ENCODE data around the gene BASP1. TPM values are rescaled to one million over a fixed set of nuclear protein-coding genes. Genes with fewer than 3 reads are reported as not detected.

The BASP1 gene
- total and polyA plus RNA-seq, 7 donors: 0.64 to 1.9 (median 1.1) TPM

DNA sequence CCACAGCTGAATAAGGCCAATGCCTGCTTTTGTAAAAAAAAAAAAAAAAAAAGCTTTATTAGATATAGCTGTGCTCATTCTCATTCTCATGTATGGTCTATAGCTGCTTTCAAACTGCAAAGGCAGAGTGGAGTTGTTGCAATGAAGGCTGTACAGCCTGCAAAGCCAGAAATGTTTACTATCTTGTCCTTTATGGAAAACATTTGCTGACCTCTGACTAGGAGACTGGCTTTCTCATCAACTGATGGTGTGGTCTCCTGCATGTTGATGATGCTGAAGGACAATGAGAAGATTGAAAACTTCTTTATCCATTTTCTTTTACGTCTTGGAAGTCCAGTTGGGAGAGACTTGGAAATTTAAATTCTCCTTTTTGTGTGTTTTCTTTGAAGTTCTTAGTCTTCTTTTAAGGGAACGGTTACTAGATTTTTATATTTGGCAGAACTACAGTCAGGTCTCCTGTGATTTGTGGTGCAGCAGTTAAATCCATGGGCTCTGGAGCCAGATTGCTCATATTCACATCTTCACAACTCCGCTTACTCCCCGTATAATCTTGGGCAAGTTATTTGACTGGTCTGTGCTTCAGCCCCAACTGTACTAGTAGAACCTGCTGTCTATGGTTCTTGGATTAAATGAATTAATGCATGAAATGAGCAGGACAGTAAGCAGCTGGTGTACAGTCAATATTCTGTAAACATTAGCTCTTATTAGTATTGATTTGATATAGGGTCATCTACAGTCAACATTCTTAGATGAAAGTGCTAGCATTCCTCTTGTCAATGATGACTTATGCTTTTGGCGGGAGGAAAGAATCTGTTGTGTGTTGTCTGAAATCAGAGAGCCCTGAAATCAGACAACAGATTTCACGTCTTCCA lies 39.7 kb upstream of the BASP1 start:
- DNase-seq: no peak
- no peak overlapping the region for H3K4me3 ChIP-seq
- no peaks in the 10 kb centered on the region for H3K4me1 ChIP-seq
- TF ChIP-seq, protein P1, sequence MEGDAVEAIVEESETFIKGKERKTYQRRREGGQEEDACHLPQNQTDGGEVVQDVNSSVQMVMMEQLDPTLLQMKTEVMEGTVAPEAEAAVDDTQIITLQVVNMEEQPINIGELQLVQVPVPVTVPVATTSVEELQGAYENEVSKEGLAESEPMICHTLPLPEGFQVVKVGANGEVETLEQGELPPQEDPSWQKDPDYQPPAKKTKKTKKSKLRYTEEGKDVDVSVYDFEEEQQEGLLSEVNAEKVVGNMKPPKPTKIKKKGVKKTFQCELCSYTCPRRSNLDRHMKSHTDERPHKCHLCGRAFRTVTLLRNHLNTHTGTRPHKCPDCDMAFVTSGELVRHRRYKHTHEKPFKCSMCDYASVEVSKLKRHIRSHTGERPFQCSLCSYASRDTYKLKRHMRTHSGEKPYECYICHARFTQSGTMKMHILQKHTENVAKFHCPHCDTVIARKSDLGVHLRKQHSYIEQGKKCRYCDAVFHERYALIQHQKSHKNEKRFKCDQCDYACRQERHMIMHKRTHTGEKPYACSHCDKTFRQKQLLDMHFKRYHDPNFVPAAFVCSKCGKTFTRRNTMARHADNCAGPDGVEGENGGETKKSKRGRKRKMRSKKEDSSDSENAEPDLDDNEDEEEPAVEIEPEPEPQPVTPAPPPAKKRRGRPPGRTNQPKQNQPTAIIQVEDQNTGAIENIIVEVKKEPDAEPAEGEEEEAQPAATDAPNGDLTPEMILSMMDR (IDR thresholded peaks at IDR 0.05): no peak
- H3K27ac ChIP-seq: no peak overlapping the region
- H3K9me3 ChIP-seq: no peaks in the 10 kb centered on the region
- intact Hi-C loops (cut with DNase I): no loop called here
- H3K27me3 ChIP-seq (ENCODE audit: insufficient read depth in 3 of 3, low read length in 2 of 3): no peaks in the 10 kb centered on the region
- ATAC-seq: no peak
- no peaks in the 10 kb centered on the region for H3K36me3 ChIP-seq (ENCODE audit: insufficient read depth in 1 of 2, low read depth in 1 of 2)
- 40 to 60% (median 44%) methylated on average over 6 of the region's 6 CpGs for WGBS, 3 donors

DNA sequence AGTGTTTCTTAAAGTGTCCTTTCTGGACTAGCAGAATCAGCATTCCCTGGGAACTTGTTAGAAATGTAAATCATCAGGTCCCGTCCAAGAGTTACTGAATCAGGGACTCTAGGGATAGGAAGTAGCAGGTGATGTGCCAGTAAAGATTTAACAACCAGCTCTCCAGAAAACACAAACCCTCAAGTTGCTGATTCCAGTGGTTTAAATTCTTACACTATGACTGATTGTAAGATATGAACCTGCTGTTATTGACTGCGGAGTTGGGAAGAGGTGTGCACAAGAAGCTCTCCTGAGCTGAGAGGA lies 39.1 kb upstream of the BASP1 start:
- Histone ChIP-seq H3K27ac (no peak overlapping the region), H3K36me3 (ENCODE audit: insufficient read depth in 1 of 2, low read depth in 1 of 2) (no peaks in the 10 kb centered on the region), H3K27me3 (ENCODE audit: insufficient read depth in 3 of 3, low read length in 2 of 3) (no peaks in the 10 kb centered on the region), H3K9me3 (no peaks in the 10 kb centered on the region), H3K4me1 (no peaks in the 10 kb centered on the region), H3K4me3 (no peak overlapping the region)
- ATAC-seq (no peak), DNase-seq (no peak)
- WGBS, 3 donors: 32 to 55% (median 34%) methylated on average over 2 of the region's 2 CpGs
- intact Hi-C loops (cut with DNase I): no loop called here
- TF ChIP-seq, protein P1 (IDR thresholded peaks at IDR 0.05): no peak

DNA sequence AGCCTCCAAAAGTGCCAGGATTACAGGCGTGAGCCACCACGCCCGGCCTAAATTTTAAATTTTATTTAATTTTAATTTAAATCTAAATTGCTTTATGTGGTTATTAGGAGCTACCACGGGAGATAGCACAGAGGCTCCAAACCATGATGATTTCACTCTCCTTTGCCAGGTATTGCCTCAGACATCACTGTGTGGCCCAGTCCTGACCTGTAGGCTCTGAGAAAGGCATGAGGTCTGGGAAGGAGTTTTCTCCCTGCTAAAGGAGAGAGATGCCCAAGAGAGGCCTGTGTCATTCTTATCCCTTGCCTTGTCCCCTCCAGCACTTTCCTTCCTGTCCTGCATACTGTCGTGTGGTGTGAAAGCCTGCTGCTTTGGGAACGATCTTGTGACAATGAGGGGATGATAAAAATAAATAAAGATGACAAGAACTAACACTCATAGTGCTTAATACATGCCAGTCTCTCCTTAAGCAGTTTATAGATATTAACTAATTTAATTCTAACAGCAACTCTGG lies 37.0 kb upstream of the BASP1 start:
- no peak for DNase-seq
- H3K9me3 ChIP-seq: no peaks in the 10 kb centered on the region
- TF ChIP-seq, protein P1 (IDR thresholded peaks at IDR 0.05): no peak
- WGBS, 3 donors: 91 to 92% (median 91%) methylated on average over 6 of the region's 6 CpGs
- no peak overlapping the region for H3K4me3 ChIP-seq
- ATAC-seq: no peak
- intact Hi-C loops (cut with DNase I): loop anchor here in 1 of 2 donors (10.0 kb wide), 1 partner anchor 246 kb away; the partner anchor contains the start of gene MYO10
- H3K27me3 ChIP-seq (ENCODE audit: insufficient read depth in 3 of 3, low read length in 2 of 3): no peaks in the 10 kb centered on the region
- no peaks in the 10 kb centered on the region for H3K4me1 ChIP-seq
- H3K36me3 ChIP-seq (ENCODE audit: insufficient read depth in 1 of 2, low read depth in 1 of 2): no peaks in the 10 kb centered on the region
- H3K27ac ChIP-seq: no peak overlapping the region

DNA sequence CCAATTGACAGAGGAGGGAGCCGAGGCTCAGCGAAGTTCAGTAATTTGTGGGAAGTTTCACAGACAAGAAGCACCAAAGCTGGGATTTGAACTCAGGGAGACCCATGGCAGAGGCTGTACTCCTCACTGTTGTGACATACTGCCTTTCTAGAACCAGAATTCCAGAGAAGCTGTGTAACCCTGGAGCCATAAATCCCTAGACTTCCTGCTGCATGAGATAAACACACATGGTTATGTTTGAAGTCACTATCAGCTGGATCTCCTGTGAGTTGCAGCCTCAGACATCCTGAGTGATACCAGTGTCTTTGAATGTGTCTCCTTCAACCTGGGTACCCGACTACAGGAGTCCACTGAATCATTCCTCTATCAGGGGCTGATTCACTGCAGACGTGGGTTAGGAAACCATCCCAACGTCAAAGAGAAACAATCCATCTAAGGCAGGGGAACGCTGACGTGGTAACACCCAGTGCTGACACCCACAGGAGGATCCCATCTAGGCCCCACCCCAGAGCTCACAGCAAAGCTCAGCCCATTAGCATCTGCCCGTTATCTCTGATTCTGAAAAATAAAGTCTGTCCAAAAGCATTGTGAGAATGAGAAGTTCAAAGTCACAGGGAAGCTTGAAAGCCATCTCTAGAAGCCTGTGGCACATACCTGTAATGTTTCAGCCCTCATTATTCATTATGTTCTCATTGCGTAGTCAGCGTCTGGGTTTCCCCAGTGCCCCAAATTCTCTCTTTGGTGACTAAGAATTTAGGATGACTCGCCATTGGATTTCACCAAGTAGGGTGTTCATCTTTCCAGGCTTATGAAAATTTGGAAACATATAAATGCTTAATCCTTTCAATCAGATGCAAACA lies 36.3 kb upstream of the BASP1 start:
- intact Hi-C loops (cut with DNase I): loop anchor here in 1 of 2 donors (10.0 kb wide), 1 partner anchor 246 kb away; the partner anchor contains the start of gene MYO10
- H3K4me3 ChIP-seq: no peak overlapping the region
- no peaks in the 10 kb centered on the region for H3K36me3 ChIP-seq (ENCODE audit: insufficient read depth in 1 of 2, low read depth in 1 of 2)
- DNase-seq (no peak), ATAC-seq (no peak)
- no peaks in the 10 kb centered on the region for H3K9me3 ChIP-seq
- H3K27ac ChIP-seq: no peak overlapping the region
- no peaks in the 10 kb centered on the region for H3K27me3 ChIP-seq (ENCODE audit: insufficient read depth in 3 of 3, low read length in 2 of 3)
- 86 to 89% (median 87%) methylated on average over 11 of the region's 11 CpGs for WGBS, 3 donors
- TF ChIP-seq, protein P1 (IDR thresholded peaks at IDR 0.05): no peak
- H3K4me1 ChIP-seq: peaks cover 6% of the 10 kb centered on the region
